RPMI8226 (cell line): ENCODE measurements around the gene KNL1.
"Not testable (repeated sequence)": the region's sequence is repeated elsewhere in the genome, so short reads cannot be mapped to it uniquely, and the experiment has no call there.

Experiments used
- DNase-seq: peaks from one replicate; pipeline ENCODE4 v3.0.0-alpha.2; 2015

Gene KNL1

GRCh38 chr15:40680959-40681358 is 86.9 kb downstream of the KNL1 start:
- DNase-seq = not testable (repeated sequence)

- DNase-seq = no peak
These were observed 90.3 kb downstream of the KNL1 start for GRCh38 chr15:40684381-40684780.

GRCh38 chr15:40685376-40685775 is 91.3 kb downstream of the KNL1 start:
- no peak for DNase-seq

- DNase-seq = no peak
These were observed 95.1 kb downstream of the KNL1 start for GRCh38 chr15:40688932-40689799.

- no peak for DNase-seq
These were observed 97.7 kb downstream of the KNL1 start for GRCh38 chr15:40691737-40692136.

GRCh38 chr15:40693904-40694687 is 100.0 kb downstream of the KNL1 start:
- peak; percentile 44 for DNase-seq

GRCh38 chr15:40694688-40695468 is 100.8 kb downstream of the KNL1 start, which contains the start of gene RAD51:
TSS of gene RAD51 (plus strand) at chr15:40695174. CDS start at chr15:40698759, 3,585 bp downstream.
- DNase-seq = peak; percentile 93

- peak; percentile 27 for DNase-seq
These were observed 101.4 kb downstream of the KNL1 start for GRCh38 chr15:40695469-40695890.

- DNase-seq = no peak
These were observed 102.2 kb downstream of the KNL1 start for GRCh38 chr15:40696228-40696627.

GRCh38 chr15:40697916-40698315 is 103.9 kb downstream of the KNL1 start:
- DNase-seq = no peak

- DNase-seq = peak; percentile 9
These were observed 108.0 kb downstream of the KNL1 start for GRCh38 chr15:40702077-40702476.

- no peak for DNase-seq
These were observed 112.1 kb downstream of the KNL1 start for GRCh38 chr15:40706121-40706520.
